ACC112 (cell line): ENCODE data around the gene PLAAT1.

Experiments
- H2AFZ ChIP-seq: fragments of 200-600 bp; sonication (generic); one replicate; pipeline ENCODE4 v1.6.0; 2017; ENCODE audit warnings: antibody characterized with exemption, low read length; ENCODE audit not compliant: unreplicated experiment
- H3K27ac ChIP-seq: fragments of 200-600 bp; sonication (generic); 2 replicates; pipeline ENCODE4 v1.5.1; 2014; ENCODE audit warnings: low read depth, mild to moderate bottlenecking, antibody characterized with exemption, low read length, moderate library complexity
- H3K27me3 ChIP-seq: fragments of 200-600 bp; sonication (generic); 2 replicates; pipeline ENCODE4 v1.6.1; 2014; ENCODE audit warnings: mild to moderate bottlenecking, antibody characterized with exemption, low read length, moderate library complexity, mixed read lengths; ENCODE audit not compliant: insufficient read depth
- H3K36me3 ChIP-seq: fragments of 200-600 bp; sonication (generic); 2 replicates; pipeline ENCODE4 v1.6.1; 2016; ENCODE audit warnings: mild to moderate bottlenecking, antibody characterized with exemption, low read length, moderate library complexity, mixed read lengths; ENCODE audit not compliant: insufficient read depth
- H3K4me1 ChIP-seq: fragments of 200-600 bp; sonication (generic); one replicate; pipeline ENCODE4 v1.6.1; 2016; ENCODE audit warnings: low read length, mixed read lengths; ENCODE audit not compliant: insufficient read depth, unreplicated experiment, control insufficient read depth
- H3K4me3 ChIP-seq: fragments of 200-600 bp; sonication (generic); 2 replicates; pipeline ENCODE4 v1.5.1; 2014; ENCODE audit warnings: mild to moderate bottlenecking, low read depth, low read length
- H3K79me2 ChIP-seq: fragments of 200-600 bp; sonication (generic); one replicate; pipeline ENCODE4 v1.6.0; 2016; ENCODE audit warnings: low read length; ENCODE audit not compliant: control insufficient read depth, unreplicated experiment, insufficient read depth

Gene PLAAT1

DNA sequence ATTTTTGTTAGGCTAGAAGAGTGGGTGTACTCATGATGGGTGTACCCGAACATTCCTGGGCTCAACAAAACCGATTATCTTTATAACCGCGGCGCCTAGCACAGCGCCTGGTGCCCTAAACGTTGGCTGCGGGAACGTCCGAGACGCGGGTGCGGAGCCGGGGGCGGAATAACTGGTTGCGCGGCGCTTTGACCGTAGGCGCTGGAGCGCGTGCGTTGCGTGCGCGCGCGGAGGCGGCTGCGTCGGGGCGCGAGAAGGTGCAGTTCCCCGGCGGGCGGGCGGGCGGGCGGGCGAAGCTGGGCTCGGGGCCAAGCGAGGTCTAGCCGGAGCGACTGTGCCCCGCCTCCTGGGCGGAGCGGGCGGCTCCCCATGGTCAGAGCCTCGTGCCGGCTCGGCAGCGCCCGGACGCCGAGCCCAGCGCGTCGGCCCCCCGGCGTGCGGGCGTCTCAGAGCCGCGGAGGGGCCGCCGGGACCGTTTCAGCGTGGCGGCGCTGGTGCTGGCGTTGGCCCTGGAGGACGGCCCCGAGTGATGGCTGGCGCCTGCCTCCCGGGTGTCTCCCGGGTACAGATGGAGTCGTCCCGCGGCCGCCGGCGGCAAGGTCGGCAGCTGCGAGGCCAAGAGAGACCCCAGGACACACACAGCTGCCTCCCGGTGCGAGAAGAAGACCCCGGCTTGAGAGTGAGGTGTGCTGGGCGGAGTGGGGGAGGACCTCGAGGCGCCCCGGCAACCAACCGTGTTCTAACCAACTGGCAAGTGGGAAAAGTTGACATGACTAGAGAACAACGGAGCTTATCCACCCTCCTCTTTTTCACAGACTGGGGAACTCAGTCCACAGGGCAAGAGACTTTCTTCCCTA is at the start of gene PLAAT1:
PLAAT1 (plus strand) TSS at position 373 of the 857 bp plus-strand sequence. CDS start 14,429 bp downstream, outside the sequence.
- Histone ChIP-seq H3K27ac (no peak within 1 kb of the TSS), H3K36me3 (no peaks in the 10 kb centered on the region), H2AFZ (no peak within 1 kb of the TSS), H3K79me2 (no peaks in the 10 kb centered on the region), H3K4me1 (no peaks in the 10 kb centered on the region), H3K4me3 (peak within 1 kb of the TSS; percentile 65), H3K27me3 (peaks cover 19% of the 10 kb centered on the region)

DNA sequence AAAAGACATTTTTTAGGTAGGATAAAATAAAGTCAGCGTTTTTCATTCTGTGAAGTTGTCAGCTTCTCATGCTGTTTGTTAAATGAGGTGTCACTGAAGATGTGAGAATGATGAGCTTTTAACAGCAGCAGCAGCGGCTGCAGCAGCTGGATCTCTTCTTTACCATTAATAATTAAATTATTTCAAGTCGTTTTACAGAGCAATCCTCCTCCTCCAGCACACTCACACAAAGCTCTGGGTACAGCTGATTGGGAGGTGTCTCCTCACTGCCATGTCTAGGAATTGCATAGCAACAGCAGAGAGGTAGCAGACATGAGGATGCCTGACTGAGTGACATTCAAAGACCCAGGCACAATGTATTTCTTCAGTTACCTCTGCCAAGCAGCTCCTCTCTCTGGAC is 46.7 kb upstream of the PLAAT1 start:
- H3K36me3 ChIP-seq: no peaks in the 10 kb centered on the region
- H2AFZ ChIP-seq: no peak overlapping the region
- no peaks in the 10 kb centered on the region for H3K79me2 ChIP-seq
- no peak overlapping the region for H3K4me3 ChIP-seq
- H3K4me1 ChIP-seq: no peaks in the 10 kb centered on the region
- H3K27me3 ChIP-seq: no peaks in the 10 kb centered on the region
- H3K27ac ChIP-seq: no peak overlapping the region

DNA sequence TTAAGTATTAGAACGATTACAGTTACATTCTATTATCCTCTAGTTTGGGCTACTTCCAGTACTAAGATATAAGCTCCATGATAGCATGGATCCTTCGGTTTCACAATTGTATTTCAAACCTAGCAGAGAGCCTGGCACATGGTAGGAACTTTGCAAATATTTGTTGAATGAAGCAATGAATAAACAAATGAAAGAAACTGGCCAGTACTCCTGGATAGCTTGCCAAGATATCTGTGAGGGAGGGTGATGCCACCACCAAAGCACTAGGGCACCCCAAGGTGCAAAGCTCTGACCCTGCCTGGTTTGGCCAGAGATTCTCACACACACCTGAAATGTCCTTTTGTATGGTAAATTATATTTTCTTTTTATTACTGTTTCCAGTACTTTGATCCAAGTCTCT is 44.3 kb upstream of the PLAAT1 start:
- Histone ChIP-seq H3K4me1 (no peaks in the 10 kb centered on the region), H3K27me3 (no peaks in the 10 kb centered on the region), H3K36me3 (no peaks in the 10 kb centered on the region), H3K27ac (no peak overlapping the region), H3K79me2 (no peaks in the 10 kb centered on the region), H3K4me3 (no peak overlapping the region), H2AFZ (no peak overlapping the region)

DNA sequence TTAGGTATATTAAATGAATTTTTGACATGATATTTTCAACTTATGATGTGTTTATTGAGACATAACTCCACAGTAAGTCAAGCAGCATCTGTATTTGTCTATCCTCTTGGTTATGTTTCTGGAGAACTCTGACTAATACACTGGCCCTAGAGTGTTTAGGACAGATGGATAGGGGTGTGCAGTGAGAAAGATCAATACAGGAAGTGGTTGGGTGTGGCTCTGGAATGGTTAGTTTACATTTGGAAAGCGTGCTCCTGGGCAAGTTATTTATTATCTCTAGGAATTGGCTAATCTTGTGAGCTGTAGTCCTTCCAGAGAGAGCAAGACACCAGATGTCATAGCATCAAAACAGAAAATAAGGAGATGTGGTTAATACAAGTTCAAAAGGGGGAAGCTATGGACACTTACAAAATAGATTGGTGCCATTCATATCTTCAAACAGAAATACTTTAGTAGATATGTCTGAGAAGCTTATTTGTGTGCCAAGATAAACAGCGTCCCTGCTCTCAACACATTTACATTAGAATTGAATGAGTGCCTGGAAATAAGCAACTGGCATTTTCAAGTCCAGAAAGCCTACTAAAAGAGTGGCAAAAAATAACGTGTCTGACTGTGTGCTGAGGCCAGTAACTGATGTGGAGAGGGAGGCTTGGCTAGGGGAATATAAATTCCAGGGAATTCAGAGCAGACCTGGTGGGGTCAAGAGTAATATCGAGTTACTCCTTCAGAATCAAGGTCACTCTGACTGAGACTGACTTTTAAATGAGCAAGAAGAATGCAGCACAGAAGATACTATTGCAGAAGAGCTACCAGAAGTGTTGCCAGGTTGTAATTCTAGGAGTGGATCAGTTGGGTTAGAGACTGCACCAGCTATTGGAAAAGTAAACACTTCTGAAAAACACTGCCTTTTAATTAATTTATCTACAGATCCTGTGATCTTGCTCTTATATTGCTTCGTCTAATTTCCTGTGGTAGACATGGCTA is 33.4 kb upstream of the PLAAT1 start:
- Histone ChIP-seq H3K27ac (no peak overlapping the region), H2AFZ (no peak overlapping the region), H3K4me1 (no peaks in the 10 kb centered on the region), H3K36me3 (no peaks in the 10 kb centered on the region), H3K4me3 (no peak overlapping the region), H3K79me2 (no peaks in the 10 kb centered on the region), H3K27me3 (no peaks in the 10 kb centered on the region)

DNA sequence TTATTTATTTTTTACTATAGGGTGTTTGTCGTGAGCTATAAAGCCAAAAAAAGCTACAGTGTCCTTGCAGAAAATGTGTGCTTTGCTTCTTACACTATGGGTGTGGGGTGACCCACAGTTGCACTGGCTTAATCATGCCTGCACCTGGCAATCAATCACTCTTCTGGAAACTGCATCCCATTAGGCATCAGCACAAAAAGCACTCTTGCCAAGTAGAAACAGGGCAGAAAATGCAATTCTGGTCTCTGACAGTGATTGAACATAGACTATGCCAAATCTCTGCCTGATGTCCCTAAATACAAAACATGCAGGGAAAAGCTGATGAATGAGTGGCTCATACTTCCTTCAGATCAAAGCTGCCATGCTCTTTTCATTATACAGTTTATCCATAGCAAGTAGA is 30.4 kb upstream of the PLAAT1 start:
- Histone ChIP-seq H3K4me3 (no peak overlapping the region), H3K27ac (no peak overlapping the region), H3K79me2 (no peaks in the 10 kb centered on the region), H3K4me1 (no peaks in the 10 kb centered on the region), H2AFZ (no peak overlapping the region), H3K27me3 (no peaks in the 10 kb centered on the region), H3K36me3 (no peaks in the 10 kb centered on the region)

DNA sequence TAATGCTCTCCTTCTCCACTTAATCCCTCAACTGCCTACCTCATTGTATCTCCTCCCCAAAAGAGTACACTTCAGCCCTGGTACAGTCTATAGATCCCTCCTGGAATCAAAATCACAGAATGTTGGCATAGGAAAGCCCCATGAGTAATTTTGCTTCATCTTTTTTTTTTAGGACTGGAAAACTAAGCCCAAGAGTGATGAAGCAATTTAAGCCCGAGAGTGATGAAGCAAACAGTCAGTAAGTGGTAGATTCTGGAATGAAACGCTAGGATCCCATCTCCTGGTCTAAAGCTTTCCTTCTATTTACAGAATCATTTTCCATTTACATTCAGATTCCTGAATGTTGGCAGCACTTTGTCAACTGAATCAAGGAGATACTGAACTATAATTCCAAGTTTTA is 29.8 kb upstream of the PLAAT1 start:
- H3K36me3 ChIP-seq: no peaks in the 10 kb centered on the region
- H3K79me2 ChIP-seq: no peaks in the 10 kb centered on the region
- no peaks in the 10 kb centered on the region for H3K27me3 ChIP-seq
- no peaks in the 10 kb centered on the region for H3K4me1 ChIP-seq
- H2AFZ ChIP-seq: no peak overlapping the region
- H3K27ac ChIP-seq: no peak overlapping the region
- no peak overlapping the region for H3K4me3 ChIP-seq

DNA sequence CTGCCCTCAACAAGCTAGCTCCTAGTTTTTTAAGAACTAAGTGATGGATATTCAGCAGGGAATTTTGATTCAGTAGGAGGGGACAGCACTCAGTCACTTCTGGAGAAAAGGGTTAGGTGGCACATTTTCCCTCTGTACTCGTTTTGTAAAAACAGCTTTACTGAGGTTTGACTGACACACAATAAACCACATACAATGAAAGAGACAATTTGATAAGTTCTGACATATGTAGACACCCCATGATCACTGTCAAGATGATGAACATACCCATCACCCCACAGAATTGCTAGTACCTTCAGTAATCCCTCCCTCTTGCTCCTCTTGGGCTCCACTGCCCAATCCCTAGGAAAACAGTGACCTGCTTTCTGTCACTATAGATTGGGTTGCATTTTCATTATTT is 29.0 kb upstream of the PLAAT1 start:
- no peak overlapping the region for H3K27ac ChIP-seq
- no peaks in the 10 kb centered on the region for H3K27me3 ChIP-seq
- no peaks in the 10 kb centered on the region for H3K36me3 ChIP-seq
- no peak overlapping the region for H3K4me3 ChIP-seq
- H3K4me1 ChIP-seq: no peaks in the 10 kb centered on the region
- H3K79me2 ChIP-seq: no peaks in the 10 kb centered on the region
- no peak overlapping the region for H2AFZ ChIP-seq

DNA sequence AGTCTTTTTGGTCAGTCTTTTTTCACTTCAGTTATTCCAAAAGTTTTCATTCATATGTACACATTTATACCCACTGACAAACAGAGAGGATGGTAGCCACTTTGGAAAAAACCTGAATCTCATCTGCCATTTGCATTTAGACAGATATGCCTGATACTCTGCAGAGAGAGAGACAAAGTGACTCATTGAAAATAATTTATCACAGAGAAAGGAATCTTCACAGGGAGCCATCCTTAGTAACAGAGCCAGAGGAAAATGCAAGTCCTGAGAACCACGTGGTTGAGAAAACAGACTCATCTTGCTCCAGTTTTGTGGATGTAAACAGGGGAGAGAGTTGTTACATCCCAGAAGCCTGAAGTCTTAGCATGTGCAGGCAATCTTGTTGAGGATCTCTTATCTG is 28.2 kb upstream of the PLAAT1 start:
- no peaks in the 10 kb centered on the region for H3K36me3 ChIP-seq
- no peak overlapping the region for H2AFZ ChIP-seq
- H3K79me2 ChIP-seq: no peaks in the 10 kb centered on the region
- H3K27ac ChIP-seq: no peak overlapping the region
- no peaks in the 10 kb centered on the region for H3K4me1 ChIP-seq
- no peaks in the 10 kb centered on the region for H3K27me3 ChIP-seq
- H3K4me3 ChIP-seq: no peak overlapping the region

DNA sequence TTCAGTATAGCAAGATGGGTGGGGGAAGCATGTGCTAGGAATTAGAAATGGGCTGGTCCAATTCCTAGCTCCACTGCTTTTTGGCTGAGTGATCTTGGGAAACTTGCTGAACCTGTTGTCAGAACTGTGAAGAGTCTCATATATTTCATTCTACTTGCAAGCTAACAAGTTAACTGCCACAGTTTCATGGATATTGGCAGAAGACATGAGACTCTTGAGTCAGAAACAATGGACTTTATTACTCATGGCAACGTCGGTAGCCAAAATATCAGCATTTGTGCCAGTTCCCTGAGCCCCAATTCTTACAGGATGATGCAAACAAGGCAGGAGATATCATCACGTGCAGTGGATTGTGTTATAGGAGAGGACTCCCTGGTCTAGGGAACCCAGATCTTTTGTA is 26.6 kb upstream of the PLAAT1 start:
- Histone ChIP-seq H3K27me3 (no peaks in the 10 kb centered on the region), H3K27ac (no peak overlapping the region), H3K36me3 (no peaks in the 10 kb centered on the region), H3K4me3 (no peak overlapping the region), H2AFZ (no peak overlapping the region), H3K4me1 (no peaks in the 10 kb centered on the region), H3K79me2 (no peaks in the 10 kb centered on the region)

DNA sequence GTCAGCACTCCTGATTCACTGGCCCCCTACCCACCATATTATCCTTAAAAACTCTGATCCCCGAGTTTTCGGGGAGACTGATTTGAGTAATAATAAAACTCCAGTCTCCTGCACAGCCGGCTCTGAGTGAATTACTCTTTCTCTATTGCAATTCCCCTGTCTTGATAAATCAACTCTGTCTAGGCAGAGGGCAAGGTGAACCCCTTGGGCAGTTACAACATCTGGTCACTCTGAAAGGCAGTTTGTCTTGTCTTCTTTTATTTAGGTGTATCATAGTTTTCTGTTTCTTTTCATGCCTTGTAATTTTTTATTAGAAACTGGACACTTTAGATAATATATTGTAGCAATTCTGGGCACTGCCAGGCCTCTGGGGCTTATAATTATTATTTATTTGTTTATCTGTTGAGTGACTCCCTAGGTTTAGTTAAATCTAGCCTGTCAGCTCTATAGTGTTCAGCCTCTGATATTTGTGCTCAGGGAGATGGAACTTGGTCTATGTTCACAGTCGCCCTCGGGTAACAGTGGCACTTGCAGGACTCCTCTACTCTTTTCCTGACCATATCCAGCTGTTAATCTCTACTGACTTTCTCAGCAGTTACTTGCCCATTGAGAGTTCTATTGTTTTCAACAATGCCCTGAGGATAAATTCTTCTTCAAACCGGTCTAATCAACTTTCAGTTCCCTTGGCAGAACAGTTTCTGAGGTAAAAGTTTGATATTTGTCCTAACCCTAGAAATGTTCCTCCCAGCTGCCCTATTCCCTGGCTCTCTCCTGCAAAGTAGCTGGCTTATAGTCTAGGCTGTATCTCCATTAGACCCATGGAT is 15.5 kb upstream of the PLAAT1 start:
- no peak overlapping the region for H3K27ac ChIP-seq
- no peaks in the 10 kb centered on the region for H3K4me1 ChIP-seq
- H3K36me3 ChIP-seq: no peaks in the 10 kb centered on the region
- no peaks in the 10 kb centered on the region for H3K27me3 ChIP-seq
- no peak overlapping the region for H3K4me3 ChIP-seq
- H3K79me2 ChIP-seq: no peaks in the 10 kb centered on the region
- H2AFZ ChIP-seq: no peak overlapping the region
